HG02938 (cell line): ENCODE data around the gene SCCPDH.
"Not testable (repeated sequence)": the region's sequence is repeated elsewhere in the genome, so short reads cannot be mapped to it uniquely, and the experiment has no call there.

Experiments
- ATAC-seq: cut with Tn5 transposase; IDR thresholded peaks from one replicate; pipeline ENCODE4 v1.9.1; 2021; ENCODE audit warnings: mild to moderate bottlenecking, moderate library complexity; ENCODE audit not compliant: unreplicated experiment

SCCPDH gene

DNA sequence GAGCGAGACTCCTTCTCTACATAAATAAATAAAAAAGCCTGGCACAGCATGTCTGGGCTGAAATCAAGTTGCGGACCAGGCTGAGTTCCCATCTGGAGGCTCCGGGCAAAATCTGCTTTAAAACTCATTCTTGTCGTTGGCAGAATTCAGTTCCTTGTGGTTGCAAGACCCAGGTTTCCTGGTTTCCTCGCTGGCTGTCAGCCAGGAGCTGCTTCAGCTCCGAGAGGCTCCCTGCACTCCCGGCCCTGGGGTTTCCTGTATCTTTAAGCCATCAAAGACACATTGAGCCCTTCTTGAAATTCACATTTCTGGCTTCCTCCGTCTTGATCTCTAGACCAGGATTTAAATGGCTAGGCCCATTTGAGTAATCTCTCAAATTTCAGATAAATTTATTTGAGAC lies 20.6 kb upstream of the SCCPDH start:
- no peak for ATAC-seq

DNA sequence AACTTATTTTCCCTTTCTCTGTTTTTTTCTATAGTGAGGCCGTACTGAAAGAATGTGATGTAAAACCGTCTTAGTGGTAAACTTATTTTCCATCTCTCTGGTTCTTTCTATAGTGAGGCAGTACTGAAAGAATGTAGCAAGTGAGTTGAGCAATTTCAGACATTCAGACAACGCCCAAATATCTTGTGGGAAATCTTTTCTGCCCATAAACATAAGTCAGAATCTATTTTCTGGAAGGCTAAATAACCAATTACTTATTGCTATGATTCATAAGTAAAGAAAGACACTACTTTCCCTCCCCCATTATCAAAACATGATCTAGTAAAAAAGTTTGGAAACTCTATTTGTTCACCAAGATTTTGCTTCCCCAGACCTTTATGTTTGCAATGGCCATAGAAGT lies 18.8 kb upstream of the SCCPDH start:
- no peak for ATAC-seq

DNA sequence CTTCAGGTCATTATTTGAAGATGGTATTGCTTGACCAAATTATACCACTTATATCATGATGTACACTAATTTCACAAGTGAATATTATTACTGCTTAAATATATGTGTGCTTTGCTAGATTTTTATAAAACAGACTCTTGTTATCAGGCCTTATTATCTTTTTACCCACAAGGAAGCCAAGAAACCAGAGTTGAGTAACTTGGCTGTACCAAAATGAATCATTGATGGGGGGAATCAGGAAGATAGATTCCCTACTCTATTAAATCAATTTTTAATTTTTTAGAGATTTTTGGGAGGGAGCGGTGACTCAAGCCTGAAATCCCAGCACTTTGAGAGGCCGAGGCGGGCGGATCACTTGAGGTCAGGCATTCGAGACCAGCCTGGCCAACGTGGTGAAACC lies 16.0 kb upstream of the SCCPDH start:
- ATAC-seq = no peak

DNA sequence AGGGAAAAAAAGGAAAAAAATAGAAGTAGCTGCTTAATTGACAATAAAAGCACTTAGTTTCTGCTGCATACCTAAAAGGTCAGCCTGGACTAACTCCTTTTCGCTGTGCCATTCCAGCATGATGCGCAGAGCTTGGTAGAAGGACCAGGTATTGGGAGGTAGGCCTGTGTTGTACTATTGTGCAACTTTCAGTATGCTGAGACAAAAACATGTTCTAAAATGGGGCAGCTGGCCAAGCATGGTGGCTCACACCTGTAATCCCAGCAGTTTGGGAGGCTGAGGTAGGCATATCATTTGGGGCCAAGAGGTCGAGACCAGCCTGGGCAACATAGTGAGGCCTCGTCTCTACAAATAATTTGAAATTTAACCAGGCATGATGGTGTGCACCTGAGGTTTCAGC lies 15.0 kb upstream of the SCCPDH start:
- no peak for ATAC-seq

DNA sequence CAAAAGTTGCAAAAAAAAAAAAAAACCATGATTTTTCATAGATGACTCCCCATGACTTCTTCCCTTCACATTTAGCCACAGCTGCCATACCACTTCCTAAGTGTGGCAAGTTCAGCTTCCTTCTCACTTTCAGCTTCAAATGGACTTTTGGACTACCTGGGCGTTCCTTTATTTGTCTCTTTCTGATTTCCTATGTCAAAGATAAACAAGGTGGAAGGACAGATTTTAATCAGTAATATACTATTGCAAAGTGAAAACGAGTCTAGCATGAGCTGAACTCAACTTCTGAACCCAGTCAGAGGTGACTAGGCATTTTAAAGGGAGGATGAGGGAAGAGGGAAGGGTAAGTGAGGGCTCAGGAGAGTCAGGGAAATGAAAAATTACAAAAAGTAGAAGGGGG lies 14.4 kb upstream of the SCCPDH start:
- no peak for ATAC-seq

DNA sequence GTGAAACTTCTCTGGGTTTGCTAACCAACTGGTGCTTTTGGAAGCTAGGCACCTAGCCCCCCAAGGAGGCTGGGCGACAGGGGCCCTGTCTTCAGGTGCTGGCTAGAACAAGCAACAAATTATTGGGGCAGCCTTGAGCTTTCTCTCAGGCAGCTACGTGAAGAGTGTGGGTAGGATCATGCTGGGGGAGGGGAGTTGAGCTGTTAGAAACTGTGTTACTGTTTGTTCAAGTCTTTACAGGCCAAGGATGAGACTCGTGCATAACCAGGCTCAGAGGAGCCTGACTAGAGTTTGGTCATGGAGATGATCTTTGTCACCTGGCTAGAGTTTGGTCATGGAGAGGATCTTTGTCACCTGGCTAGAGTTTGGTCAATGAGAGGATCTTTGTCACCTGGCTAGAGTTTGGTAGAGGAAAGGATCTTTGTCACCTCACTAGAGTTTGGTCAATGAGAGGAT lies 12.6 kb upstream of the SCCPDH start:
- ATAC-seq = no peak

DNA sequence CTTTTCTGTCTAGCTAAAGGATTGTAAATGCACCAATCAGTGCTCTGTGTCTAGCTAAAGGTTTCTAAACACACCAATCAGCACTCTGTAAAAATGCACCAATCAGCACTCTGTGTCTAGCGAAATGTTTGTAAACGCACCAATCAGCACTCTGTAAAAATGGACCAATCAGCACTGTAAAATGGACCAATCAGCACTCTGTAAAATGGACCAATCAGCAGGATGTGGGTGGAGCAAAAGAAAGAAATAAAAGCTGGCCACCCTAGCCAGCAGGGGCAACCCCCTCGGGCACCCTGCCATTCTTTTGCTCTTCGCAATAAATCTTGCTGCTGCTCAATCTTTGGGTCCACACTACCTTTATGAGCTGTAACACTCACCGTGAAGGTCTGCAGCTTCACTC lies 11.8 kb upstream of the SCCPDH start:
- ATAC-seq = not testable (repeated sequence)

DNA sequence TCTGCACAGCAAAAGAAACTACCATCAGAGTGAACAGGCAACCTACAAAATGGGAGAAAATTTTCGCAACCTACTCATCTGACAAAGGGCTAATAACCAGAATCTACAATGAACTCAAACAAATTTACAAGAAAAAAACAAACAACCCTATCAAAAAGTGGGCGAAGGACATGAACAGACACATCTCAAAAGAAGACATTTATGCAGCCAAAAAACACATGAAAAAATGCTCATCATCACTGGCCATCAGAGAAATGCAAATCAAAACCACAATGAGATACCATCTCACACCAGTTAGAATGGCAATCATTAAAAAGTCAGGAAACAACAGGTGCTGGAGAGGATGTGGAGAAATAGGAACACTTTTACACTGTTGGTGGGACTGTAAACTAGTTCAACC lies 4.8 kb upstream of the SCCPDH start:
- not testable (repeated sequence) for ATAC-seq

DNA sequence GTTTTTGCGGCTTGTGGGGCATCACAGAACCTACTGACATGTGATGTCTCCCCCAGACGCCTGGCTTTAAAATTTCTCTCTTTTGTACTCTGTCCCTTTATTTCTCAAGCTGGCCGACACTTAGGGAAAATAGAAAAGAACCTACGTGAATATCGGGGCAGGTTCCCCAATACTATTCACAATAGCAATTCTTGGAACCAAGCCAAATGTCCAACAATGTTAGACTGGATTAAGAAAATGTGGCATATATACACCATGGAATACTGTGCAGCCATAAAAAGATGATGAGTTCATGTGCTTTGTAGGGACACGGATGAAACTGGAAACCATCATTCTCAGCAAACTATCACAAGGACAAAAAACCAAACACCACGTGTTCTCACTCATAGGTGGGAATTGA lies 3.4 kb upstream of the SCCPDH start:
- ATAC-seq = not testable (repeated sequence)

DNA sequence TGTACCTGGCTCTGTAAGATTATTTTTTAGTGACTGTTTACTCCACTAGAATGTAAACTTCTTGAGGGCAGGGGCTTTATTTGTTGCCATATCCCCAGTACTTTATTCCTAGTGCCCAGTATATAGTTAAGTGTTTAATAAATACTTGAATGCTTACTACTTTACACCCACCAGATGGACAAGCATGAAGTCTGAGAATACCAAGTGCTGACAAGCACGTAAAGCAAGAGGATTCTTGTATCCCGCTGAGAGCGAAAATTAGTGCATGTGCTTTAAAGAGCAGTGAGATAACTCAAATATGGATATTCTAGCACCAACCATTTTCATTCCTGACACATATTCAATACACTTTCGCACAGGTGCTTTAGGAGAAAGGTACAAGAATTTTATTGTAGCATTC lies 1.5 kb upstream of the SCCPDH start:
- ATAC-seq = no peak

DNA sequence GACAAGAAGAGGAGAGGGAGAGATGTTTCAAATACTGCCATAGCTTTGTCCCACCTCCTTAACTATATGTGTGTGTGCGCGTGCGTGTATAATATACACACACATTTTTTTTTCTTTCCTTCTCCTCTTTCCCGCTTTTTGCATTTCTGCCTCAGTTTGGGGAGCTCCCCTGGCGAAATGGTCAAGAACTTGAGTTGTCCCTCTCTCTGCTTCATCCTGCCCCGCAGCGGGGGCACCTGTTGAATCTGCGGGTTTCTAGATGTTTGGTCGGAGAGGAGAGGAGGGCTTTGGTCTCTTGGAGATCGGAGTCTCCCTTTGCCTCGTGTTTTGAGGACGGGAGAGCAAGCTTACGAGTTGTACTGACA lies 504 bp downstream of the SCCPDH start:
- peak; percentile 11 for ATAC-seq

DNA sequence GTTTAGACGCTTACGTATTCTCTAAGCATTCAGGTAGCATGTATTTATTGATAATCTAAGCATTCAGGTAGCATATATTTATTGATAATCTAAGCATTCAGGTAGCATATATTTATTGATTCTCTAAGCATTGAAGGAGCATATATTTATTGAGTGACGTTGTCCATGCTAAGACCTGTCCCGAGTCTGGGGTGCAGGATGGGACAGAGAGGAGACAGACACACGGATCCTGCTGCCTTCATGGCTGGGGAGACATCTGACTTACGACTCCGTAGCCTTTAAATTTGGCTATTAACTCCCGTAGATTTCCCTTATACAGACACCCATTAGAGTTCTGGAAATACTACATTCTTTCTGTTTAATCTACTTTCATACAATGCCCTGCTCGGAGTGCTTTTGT lies 982 bp downstream of the SCCPDH start:
- ATAC-seq = no peak

DNA sequence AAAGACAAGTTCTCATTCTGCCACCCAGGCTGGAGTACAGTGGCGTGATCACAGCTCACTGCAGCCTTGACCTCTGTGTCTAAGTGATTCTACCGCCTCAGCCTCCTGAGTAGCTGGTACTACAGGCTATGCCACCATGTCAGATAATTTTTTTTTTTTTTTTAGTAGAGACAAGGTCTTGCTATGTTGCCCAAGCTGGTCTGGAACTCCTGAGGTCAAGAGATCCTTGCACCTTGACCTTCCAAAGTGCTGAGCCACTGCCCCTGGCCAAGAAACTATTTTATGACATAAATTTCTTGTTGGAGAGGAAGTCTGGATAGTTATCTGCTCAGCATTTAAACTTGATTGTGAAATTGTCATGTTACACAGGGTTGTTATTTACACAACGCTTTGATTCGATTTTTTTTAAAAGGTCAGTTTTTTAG lies 2.1 kb downstream of the SCCPDH start:
- no peak for ATAC-seq

DNA sequence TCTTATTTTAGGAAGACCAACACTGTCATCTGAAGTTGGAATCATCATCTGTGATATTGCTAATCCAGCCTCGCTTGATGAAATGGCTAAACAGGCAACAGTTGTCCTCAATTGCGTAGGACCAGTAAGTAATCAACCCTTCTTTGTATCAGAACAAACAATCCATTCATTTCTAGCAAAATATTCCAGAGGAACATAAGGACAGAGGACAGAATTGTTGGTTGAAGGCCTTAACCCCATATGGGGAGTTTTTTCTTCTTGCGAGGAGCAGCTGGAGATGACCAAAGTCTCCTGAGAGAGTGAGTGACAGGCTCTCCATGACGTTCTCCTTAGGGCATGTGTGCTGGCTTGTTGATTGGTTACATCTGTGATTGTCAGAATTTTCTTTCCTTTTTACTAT lies 2.7 kb downstream of the SCCPDH start:
- ATAC-seq = no peak

DNA sequence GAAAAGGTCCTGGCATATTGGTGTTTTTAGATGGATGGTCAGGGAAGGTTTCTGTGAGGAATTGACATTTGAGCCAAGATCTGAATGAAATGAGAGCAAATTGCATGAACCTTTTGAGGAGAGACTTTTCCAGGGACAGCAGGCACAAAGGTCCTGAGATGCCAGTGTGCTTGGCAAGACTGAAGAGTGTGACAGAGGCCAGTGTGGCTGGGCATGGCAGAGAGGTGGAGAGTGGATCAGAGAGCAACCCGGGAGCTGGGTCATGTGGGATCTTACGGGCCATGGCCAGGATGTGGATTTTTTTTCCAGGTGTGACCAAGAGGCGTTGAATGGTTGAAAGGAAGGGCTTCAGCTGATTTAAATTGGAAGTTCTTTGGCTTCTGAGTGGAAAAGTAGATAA lies 3.4 kb downstream of the SCCPDH start:
- no peak for ATAC-seq

DNA sequence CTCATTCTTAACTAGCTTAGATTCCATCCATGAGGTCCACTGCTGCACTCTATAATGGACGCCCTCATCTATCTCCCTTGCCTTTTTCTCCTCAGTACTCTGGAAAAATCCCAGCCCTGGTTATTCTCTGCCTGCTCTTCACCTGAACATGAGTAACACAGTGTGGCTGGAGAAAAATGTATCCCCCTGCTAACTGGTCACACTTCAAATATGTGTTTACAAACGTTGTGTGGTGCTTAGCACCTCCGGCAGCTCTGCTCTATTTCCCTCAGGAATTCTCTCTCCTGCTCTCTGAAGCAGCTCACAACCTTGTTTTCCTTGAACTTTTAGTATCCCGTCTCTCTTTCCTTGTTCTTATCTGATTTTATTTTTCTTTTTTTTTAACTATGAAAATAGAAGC lies 4.1 kb downstream of the SCCPDH start:
- no peak for ATAC-seq

DNA sequence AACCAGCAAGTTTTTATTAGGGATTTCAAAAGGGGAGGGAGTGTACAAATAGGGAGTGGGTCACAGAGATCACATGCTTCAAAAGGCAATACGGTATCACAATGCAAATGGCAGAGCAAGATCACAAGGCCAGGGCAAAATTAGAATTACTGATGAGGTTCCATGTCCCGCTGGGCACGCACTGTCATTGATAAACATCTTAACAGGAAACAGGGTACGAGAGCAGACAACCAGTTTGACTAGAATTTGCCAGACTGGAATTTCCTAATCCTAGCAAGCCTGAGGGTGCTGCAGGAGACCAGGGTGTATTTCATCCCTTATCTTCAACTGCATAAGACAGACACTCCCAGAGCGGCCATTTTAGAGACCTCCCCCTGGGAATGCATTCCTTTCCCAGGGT lies 4.8 kb downstream of the SCCPDH start:
- not testable (repeated sequence) for ATAC-seq

DNA sequence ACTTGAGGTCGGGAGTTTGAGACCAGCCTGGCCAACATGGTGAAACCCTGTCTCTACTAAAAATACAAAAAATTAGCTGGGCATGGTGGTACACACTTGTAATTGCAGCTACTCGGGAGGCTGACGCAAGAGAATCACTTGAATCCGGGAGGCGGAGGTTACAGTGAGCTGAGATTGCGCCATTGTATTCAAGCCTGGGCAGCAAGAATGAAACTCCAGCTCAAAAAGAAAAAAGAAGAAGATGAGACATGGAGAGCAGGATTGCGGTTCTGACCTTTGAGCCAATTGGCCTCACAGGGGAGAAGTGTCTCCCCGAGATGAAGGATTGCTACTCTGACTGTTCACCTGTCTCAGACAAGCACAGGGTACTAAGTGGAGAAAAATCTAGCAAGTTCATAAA lies 6.6 kb downstream of the SCCPDH start:
- ATAC-seq = no peak

DNA sequence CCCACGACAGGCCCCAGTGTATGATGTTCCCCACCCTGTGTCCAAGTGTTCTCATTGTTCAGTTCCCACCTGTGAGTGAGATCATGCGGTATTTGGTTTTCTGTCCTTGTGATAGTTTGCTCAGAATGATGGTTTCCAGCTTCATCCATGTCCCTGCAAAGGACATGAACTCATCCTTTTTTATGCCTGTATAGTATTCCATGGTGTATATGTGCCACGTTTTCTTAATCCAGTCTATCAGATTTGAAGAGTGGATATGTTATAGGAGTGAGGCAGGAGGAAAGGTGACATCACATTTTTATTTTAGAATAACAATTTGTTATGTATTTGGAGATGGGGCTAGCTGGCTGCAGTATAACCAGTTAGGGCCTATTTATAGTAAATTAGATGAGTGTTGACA lies 7.7 kb downstream of the SCCPDH start:
- not testable (repeated sequence) for ATAC-seq

DNA sequence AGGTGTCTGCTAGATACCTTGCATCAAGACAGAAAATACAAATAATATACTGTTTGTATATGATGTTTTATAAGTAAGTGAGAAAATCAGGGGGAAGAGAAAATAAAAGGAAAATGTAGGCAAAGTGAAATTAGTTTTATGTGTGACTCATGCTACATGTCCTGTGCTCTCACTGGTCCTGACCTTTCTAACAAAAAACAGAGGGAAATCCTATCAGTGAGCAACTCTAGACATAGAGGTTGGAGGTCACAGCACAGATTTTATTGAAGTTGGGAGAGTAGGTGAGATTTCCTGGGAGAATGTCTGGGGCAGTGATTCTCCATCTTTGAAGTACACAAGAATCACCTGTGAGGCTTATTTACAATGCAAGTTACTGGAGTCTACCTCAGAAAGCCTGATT lies 9.5 kb downstream of the SCCPDH start:
- no peak for ATAC-seq

DNA sequence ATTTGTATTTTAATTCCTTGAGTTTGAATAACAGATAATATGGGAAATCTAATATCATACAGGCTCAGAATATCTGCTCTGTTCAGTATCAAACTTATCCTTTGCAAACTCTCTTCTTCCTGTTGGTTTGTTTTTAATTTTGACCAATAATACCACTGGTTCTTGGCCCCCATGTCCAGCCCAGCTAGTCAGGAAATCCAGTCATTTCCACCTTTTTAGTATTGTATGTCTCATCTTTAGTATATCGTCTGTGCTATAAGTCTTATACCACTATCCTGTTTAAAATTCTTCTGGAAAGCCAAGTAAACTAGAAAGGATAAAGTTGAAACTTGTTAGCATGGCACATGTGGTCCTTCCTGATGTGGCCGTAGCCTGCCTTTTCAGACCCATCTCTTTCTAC lies 10.7 kb downstream of the SCCPDH start:
- no peak for ATAC-seq

DNA sequence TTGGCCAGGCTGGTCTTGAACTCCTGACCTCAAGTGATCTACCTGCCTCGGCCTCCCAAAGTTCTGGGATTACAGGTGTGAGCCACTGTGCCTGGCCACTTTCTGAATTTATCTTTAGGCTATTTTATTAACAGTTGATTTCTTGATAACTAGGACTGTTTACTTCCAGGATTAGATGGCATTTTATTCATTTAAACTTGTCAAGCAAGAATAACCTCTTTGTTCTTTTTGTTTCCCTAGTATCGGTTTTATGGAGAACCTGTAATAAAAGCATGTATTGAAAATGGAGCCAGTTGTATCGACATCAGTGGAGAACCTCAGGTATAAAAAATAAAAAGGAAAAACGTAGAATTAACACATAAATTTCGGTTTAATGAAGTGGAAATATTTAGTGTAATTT lies 11.5 kb downstream of the SCCPDH start:
- no peak for ATAC-seq

DNA sequence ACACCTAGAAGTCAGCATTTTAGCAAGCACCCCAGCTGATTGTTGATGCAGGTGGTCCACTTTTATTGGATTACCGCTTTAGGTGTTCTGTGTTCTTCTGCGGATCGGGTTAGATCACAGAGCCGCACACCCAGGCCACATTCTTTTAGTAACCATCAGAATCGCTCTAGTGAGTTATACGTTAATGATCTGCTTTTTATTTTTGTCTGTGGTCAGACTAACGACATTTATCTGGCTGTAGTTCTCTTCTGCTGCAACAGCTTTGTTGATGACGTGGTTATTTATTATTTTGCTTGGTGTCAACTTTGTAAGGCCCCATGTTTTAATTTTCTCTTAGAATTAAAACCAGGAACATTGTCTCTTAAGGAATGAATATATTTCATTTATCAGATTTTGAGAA lies 18.2 kb downstream of the SCCPDH start:
- ATAC-seq = no peak

DNA sequence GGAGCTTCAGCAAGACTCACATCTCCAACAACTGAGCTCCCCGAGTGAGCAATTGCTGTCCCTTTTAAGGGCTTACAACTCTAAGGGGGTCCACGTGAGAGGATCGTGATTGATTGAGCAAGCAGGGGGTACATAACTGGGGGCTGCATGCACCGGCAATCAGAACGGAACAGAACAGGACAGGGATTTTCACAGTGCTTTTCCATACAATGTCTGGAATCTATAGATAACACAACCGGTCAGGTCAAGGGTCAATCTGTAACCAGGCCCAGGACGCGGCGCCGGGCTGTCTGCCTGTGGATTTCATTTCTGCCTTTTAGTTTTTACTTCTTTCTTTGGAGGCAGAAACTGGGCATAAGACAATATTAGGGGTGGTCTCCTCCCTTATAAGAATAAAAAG lies 21.9 kb downstream of the SCCPDH start:
- not testable (repeated sequence) for ATAC-seq
